SH-SY5Y (cell line): ENCODE results near the gene GRIN2B.

Source experiments
- GATA2 ChIP-seq: IDR thresholded peaks from 2 replicates; pipeline ENCODE4 v1.6.1; 2011; ENCODE audit warnings: mild to moderate bottlenecking, low read depth, low read length
- GATA3 ChIP-seq: IDR thresholded peaks from 2 replicates; pipeline ENCODE4 v1.6.1; 2011; ENCODE audit warnings: low read depth, mild to moderate bottlenecking, low read length, moderate library complexity

DNA sequence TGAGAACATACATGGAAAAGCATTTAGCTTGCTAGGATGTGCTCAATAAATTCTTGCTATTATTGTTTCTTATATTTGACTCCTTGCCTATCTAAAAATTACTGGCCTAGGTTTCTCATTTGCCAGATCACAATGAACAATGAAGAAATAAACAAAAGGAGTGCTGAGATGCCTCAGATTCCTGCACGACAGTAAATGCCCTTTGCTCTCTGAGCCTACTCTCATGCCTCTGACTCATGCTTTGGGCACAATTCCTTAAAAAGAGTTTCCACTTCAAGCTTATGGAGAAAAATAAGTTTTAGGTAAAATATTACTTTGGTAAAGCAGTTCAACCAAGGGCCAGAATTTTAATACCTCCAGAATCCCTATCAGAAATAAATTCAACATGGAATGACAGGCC is 30.9 kb downstream of the GRIN2B start:
- no peak for TF ChIP-seq GATA2
- no peak for TF ChIP-seq GATA3
